ENCODE data around the gene CCDC24.
A peak's percentile ranks its signal among the peaks of the same experiment; 100 is the strongest.

Gene CCDC24

GRCh38 chr1:43991476-43992231 lies at the start of gene CCDC24:
Gene CCDC24 (plus strand): TSS chr1:43991599. CDS start chr1:43991879, 280 bp downstream.
- DNase-seq (ENCODE audit: low spot score): peak; percentile 93
- in situ Hi-C loops (cut with MboI; ENCODE audit: low sequenced_read_pairs, unreplicated experiment): no loop called here
- TF ChIP-seq, protein P1, sequence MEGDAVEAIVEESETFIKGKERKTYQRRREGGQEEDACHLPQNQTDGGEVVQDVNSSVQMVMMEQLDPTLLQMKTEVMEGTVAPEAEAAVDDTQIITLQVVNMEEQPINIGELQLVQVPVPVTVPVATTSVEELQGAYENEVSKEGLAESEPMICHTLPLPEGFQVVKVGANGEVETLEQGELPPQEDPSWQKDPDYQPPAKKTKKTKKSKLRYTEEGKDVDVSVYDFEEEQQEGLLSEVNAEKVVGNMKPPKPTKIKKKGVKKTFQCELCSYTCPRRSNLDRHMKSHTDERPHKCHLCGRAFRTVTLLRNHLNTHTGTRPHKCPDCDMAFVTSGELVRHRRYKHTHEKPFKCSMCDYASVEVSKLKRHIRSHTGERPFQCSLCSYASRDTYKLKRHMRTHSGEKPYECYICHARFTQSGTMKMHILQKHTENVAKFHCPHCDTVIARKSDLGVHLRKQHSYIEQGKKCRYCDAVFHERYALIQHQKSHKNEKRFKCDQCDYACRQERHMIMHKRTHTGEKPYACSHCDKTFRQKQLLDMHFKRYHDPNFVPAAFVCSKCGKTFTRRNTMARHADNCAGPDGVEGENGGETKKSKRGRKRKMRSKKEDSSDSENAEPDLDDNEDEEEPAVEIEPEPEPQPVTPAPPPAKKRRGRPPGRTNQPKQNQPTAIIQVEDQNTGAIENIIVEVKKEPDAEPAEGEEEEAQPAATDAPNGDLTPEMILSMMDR (IDR thresholded peaks at IDR 0.05; ENCODE audit: borderline replicate concordance, control extremely low read depth, extremely low read depth, insufficient read depth, missing control alignments): no peak

DNA sequence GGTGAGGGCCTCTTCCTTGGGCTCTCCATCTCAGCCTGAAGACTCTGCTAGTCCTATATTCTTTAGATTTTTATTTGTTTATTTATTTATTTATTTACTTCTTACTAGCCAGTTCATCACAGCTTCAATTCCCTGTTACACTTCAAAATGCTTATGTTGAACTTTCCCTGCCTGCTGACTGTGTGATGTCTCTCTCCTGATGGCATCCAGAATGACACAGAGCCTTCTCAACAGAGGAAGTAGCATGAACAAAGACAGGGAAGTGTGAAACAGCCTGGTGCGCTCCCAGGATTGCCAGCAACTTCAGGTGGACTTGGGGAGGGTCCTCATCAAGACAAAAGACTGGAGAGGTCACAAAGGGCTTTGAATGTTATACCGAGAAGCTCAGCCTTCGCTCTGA lies 49.0 kb upstream of the CCDC24 start:
- TF ChIP-seq, protein P1 (IDR thresholded peaks at IDR 0.05; ENCODE audit: borderline replicate concordance, control extremely low read depth, extremely low read depth, insufficient read depth, missing control alignments): no peak
- in situ Hi-C loops (cut with MboI; ENCODE audit: low sequenced_read_pairs, unreplicated experiment): loop anchor here (25.0 kb wide), 2 partner anchors 405 to 705 kb away; partner anchors contain the start of gene PTPRF
- DNase-seq (ENCODE audit: low spot score): no peak

- DNase-seq (ENCODE audit: low spot score): no peak
- in situ Hi-C loops (cut with MboI; ENCODE audit: low sequenced_read_pairs, unreplicated experiment): loop anchor here (25.0 kb wide), 2 partner anchors 408 to 708 kb away; partner anchors contain the start of gene PTPRF
- TF ChIP-seq, protein P1 (IDR thresholded peaks at IDR 0.05; ENCODE audit: borderline replicate concordance, control extremely low read depth, extremely low read depth, insufficient read depth, missing control alignments): no peak
Observed at GRCh38 chr1:43944860-43945259, 46.5 kb upstream of the CCDC24 start.

GRCh38 chr1:43945674-43946235 lies 45.6 kb upstream of the CCDC24 start:
- TF ChIP-seq, protein P1 (IDR thresholded peaks at IDR 0.05; ENCODE audit: borderline replicate concordance, control extremely low read depth, extremely low read depth, insufficient read depth, missing control alignments): no peak
- no peak for DNase-seq (ENCODE audit: low spot score)
- in situ Hi-C loops (cut with MboI; ENCODE audit: low sequenced_read_pairs, unreplicated experiment): loop anchor here (25.0 kb wide), 2 partner anchors 408 to 708 kb away; partner anchors contain the start of gene PTPRF

DNA sequence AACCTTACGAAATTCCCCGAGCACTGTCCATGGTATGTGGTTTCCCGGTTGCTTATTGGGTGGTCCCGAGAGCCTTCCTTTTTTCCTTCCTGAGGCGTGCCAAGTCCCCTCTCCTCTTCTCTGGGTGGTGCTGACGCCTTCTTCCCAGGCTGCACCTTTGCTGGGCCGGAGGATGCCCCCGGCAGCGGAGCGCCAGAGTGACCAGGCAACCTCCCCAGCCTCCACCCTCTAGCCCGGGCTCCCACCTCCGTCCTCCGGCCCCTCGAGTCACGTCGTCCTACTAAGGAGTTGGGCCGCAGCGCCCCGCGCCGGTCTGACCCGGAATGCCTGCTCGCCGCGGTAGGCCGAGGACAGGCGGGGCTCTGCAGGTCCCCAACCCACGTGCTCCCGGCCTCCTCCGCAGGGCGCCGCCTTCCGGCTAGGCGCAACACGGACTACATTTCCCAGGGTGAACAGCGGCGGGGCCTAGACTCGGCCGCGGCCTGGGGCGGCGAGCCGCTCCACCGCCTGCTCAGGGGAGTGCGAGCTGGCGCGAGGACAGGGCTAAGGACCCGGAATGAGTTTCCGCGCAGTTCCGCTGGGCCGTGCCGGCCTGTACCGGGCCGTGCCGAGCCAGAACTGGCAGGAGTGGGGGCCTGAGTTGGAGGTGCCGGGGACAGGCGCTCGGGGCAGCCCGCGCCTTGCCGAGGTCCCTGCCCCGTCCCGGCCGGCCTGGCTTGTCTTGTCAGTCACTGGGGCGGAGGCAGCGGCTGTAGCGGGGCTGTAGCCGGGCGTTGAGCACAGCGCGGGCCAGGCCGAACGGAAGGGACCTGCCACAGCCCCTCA lies 45.0 kb upstream of the CCDC24 start, which contains the start of gene IPO13:
TSS of gene IPO13 (plus strand) at position 715 of the 825 bp plus-strand sequence. CDS start 651 bp downstream, outside the sequence.
- in situ Hi-C loops (cut with MboI; ENCODE audit: low sequenced_read_pairs, unreplicated experiment): loop anchor here (25.0 kb wide), 2 partner anchors 409 to 709 kb away; partner anchors contain the start of gene PTPRF

More for the DNA sequence above, 45.0 kb upstream of the CCDC24 start, which contains the start of gene IPO13:
- DNase-seq (ENCODE audit: low spot score): peak; percentile 99
- TF ChIP-seq, protein P1 (IDR thresholded peaks at IDR 0.05; ENCODE audit: borderline replicate concordance, control extremely low read depth, extremely low read depth, insufficient read depth, missing control alignments): peak; percentile 86
